PC-9 (cell line): ENCODE results near the gene DSCAM.

Source experiments
- EZH2 ChIP-seq: fragments of 200-600 bp; sonication (generic); IDR thresholded peaks from 2 replicates; pipeline ENCODE4 v1.8.0; 2017; ENCODE audit warnings: antibody characterized with exemption, low read depth
- TF ChIP-seq, protein P1 (sequence below): fragments of 200-600 bp; sonication (generic); conservative IDR thresholded peaks from 2 replicates; pipeline ENCODE4 v1.6.1; 2017; ENCODE audit warnings: mixed run types, antibody characterized with exemption, mild to moderate bottlenecking, moderate library complexity

DNA sequence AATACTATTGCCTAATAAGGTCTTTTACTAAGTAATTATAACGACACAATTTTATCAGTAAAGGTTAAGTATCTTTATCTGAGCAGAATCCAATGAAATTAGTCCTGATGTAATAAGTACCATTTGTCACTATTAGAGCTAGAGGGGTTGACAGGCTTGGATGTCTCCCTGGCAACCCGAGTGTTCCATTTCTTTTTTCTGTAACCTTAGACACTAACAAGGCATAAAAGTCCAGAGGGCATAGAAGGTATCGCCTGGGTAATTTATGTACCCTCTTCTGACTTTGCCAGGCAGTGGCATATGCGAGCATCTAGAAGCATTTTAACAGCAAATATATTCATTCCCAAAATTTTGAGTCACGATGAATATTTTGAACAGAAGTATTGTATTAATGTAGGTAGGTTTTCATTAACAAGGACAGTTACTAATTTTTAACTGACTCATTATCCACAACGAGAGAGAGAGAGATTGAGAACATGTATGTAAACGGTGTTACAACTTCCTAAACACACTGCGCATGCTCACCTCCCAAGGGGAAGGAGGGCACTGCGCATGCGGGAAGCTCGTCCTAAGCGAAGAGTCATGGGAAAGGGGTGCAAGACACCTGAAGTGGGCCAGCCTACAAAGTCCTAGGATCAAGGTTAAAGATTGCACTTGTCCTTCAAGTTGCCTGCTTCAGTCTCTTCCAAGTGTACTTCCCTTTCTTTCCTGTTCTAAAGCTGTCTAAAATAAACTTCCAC is 423.9 kb downstream of the DSCAM start:
- TF ChIP-seq, protein P1, sequence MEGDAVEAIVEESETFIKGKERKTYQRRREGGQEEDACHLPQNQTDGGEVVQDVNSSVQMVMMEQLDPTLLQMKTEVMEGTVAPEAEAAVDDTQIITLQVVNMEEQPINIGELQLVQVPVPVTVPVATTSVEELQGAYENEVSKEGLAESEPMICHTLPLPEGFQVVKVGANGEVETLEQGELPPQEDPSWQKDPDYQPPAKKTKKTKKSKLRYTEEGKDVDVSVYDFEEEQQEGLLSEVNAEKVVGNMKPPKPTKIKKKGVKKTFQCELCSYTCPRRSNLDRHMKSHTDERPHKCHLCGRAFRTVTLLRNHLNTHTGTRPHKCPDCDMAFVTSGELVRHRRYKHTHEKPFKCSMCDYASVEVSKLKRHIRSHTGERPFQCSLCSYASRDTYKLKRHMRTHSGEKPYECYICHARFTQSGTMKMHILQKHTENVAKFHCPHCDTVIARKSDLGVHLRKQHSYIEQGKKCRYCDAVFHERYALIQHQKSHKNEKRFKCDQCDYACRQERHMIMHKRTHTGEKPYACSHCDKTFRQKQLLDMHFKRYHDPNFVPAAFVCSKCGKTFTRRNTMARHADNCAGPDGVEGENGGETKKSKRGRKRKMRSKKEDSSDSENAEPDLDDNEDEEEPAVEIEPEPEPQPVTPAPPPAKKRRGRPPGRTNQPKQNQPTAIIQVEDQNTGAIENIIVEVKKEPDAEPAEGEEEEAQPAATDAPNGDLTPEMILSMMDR = no peak
- no peak for TF ChIP-seq EZH2
